ENCODE measurements around the gene ADAM23. TPM values are rescaled to one million over a fixed set of nuclear protein-coding genes. Genes with fewer than 3 reads are reported as not detected.

ADAM23 gene
- total RNA-seq, 4 donors from 2014 or later = 0.37 to 4.6 (median 2.2) TPM

GRCh38 chr2:206478340-206478739 is 35.0 kb downstream of the ADAM23 start:
- DNase-seq (ENCODE audit: low spot score) = no peak
- TF ChIP-seq, protein P1, sequence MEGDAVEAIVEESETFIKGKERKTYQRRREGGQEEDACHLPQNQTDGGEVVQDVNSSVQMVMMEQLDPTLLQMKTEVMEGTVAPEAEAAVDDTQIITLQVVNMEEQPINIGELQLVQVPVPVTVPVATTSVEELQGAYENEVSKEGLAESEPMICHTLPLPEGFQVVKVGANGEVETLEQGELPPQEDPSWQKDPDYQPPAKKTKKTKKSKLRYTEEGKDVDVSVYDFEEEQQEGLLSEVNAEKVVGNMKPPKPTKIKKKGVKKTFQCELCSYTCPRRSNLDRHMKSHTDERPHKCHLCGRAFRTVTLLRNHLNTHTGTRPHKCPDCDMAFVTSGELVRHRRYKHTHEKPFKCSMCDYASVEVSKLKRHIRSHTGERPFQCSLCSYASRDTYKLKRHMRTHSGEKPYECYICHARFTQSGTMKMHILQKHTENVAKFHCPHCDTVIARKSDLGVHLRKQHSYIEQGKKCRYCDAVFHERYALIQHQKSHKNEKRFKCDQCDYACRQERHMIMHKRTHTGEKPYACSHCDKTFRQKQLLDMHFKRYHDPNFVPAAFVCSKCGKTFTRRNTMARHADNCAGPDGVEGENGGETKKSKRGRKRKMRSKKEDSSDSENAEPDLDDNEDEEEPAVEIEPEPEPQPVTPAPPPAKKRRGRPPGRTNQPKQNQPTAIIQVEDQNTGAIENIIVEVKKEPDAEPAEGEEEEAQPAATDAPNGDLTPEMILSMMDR (IDR thresholded peaks at IDR 0.05) = no peak
- ATAC-seq (ENCODE audit: low FRiP score) = no peak

DNA sequence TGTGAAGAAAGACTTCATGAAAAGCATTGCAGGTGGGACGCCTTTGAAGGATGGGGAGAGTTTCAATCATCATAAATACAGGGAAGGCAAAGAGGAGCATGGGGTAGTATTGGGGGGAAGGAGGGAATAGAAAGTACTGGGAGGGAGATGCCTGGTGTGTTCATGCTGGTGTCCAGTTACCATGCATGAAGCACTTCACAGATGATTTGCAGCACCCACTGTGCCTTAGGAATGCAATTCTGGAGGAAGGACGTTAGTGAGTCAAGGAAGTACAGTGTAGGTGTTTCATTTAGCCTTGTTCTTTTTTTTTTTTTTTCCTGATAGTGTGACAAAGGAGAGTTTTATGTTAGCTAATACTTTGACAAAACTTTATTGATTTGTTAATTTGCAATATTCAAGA is 36.8 kb downstream of the ADAM23 start:
- DNase-seq (ENCODE audit: low spot score) (no peak), ATAC-seq (ENCODE audit: low FRiP score) (no peak)
- TF ChIP-seq, protein P1 (IDR thresholded peaks at IDR 0.05) = no peak

DNA sequence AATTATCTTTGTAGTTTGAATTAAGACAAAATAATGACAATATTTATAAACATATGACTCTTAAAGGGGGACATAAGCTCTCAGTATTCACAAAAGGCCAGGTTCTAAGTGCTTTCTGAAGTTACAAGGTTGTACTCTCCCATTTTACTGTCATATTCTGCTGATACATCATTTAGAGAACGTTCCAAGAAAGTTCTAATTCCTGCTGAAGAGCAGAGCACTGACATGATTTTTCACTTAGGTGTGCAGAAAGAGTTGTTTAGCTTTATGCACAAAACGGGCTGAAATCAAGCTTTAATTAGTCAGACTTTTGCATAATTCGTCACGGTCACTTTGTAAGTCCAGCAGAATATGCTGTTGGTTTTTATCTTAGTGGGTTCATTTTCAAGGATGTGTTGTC is 37.3 kb downstream of the ADAM23 start:
- TF ChIP-seq, protein P1 (IDR thresholded peaks at IDR 0.05) = no peak
- DNase-seq (ENCODE audit: low spot score) = no peak
- ATAC-seq (ENCODE audit: low FRiP score) = no peak

DNA sequence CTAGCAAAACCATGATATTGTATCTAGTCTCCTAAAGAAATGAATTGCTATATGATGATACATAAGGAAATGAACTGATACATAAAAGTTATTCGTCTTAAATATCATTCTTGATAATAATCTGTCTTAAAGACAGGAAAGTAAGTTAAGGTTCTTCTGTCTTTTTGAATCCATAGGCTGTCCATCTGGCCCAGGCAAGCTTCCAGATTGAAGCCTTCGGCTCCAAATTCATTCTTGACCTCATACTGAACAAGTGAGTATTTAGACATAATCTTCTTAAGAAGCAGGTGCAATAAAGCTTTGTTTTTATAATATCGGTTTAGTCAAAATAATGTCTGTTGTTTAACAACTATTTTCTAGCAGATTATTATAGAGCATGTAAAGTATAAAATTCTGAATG is 37.7 kb downstream of the ADAM23 start:
- DNase-seq (ENCODE audit: low spot score) = no peak
- ATAC-seq (ENCODE audit: low FRiP score) = no peak
- TF ChIP-seq, protein P1 (IDR thresholded peaks at IDR 0.05) = no peak

DNA sequence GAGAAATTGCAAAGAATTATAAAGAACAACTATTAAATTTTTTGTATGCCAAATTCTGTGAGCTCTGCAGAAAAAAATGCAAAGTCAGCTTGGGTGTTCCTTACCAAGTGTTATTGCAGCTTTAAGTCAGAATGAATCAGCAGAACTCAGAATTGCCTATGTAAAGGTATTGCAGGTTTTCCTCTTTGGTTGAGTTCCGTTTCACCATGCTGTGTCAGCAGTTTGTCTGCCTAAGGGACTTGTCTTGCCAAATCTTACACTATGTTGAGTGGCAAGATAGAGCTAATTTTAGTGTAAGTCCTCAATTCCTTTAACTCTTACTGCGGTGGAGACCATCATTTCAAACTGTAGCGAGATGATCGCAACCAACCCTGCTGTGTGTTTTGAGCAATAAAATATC is 38.8 kb downstream of the ADAM23 start:
- DNase-seq (ENCODE audit: low spot score) (no peak), ATAC-seq (ENCODE audit: low FRiP score) (no peak)
- TF ChIP-seq, protein P1 (IDR thresholded peaks at IDR 0.05) = no peak

- DNase-seq (ENCODE audit: low spot score) (no peak), ATAC-seq (ENCODE audit: low FRiP score) (no peak)
- TF ChIP-seq, protein P1 (IDR thresholded peaks at IDR 0.05) = no peak
These were observed 39.3 kb downstream of the ADAM23 start for GRCh38 chr2:206482633-206483032.

DNA sequence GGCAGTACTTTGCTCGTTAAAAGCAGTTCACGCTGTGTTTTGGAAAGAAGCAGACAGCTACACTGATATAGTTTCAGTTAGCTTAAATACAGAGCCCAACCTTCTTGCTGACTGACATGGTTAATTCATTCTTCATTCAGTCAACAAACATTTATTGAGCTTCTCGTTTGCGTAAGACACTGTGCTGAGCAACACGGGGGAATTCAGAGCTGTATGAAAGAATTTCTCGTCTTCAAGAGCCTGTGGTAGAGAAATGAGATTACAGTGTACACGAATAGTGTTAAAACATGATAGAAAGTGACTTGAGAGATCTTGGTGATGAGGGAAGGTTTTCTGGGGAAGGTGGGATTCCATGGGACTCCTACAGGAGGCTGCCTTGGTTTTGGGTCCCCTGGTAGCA is 44.7 kb downstream of the ADAM23 start:
- TF ChIP-seq, protein P1 (IDR thresholded peaks at IDR 0.05) = no peak
- ATAC-seq (ENCODE audit: low FRiP score) (no peak), DNase-seq (ENCODE audit: low spot score) (no peak)

Data from omental fat pad (tissue), 4 donors.